Pancreas (tissue), 10 donors: Measurements from ENCODE around the gene F12. TPM values are rescaled to one million over a fixed set of nuclear protein-coding genes. Genes with fewer than 3 reads are reported as not detected.
A peak's percentile ranks its signal among the peaks of the same experiment; 100 is the strongest.

Experiments used
- ATAC-seq, 4 donors: fragments of 200-7000 bp; cut with Tn5 transposase; one replicate each; pipeline versions ENCODE4 v1.8.0 to v1.9.1; 2020; ENCODE audit warnings: mild to moderate bottlenecking in 4 of 4, moderate library complexity in 4 of 4
- DNase-seq, 6 donors: peaks; one replicate each; pipeline ENCODE4 v3.0.0-alpha.2; 2020
- FAIRE-seq: peaks from 2 replicates; lab custom pipeline; 2012; peaks lifted over from hg19 to GRCh38; lab: Jason Lieb, UNC
- H3K27ac ChIP-seq, 4 donors: fragments of 200-600 bp; sonication (generic); 1 replicate in 3 of 4; 2 replicates in 1 of 4; pipeline versions ENCODE4 v1.5.0 to v1.8.0; 2020
- H3K27me3 ChIP-seq, 4 donors: fragments of 200-600 bp; one replicate each; pipeline ENCODE4 v1.8.0; 2021
- H3K36me3 ChIP-seq, 3 donors: fragments of 200-600 bp; sonication (generic) in 1 of 3; one replicate each; pipeline versions ENCODE4 v1.5.0 to v1.8.0; 2020 to 2021
- H3K4me1 ChIP-seq, 3 donors: fragments of 200-600 bp; one replicate each; pipeline ENCODE4 v1.8.0; 2021
- H3K4me3 ChIP-seq, 4 donors: fragments of 200-600 bp; sonication (generic) in 2 of 4; one replicate each; pipeline versions ENCODE4 v1.5.0 to v1.8.0; 2020 to 2021
- H3K9me3 ChIP-seq, 4 donors: fragments of 200-600 bp; one replicate each; pipeline ENCODE4 v1.8.0; 2021
- WGBS, 2 donors: extraction: QIAGEN DNeasy Blood & Tissue Kit; methylation state at CpG; one replicate each; pipeline ENCODE4 v1.1.7; 2013; 5-methylcytosine and 5-hydroxymethylcytosine counted together
- intact Hi-C, 3 donors: fragments of 100-400 bp; cut with DNase I; formaldehyde crosslinking; loops; one replicate each; pipeline versions ENCODE4 v1.11.1 to v1.14.2; 2022
- polyA plus RNA-seq, 2 donors: library from polyadenylated mRNA; stranded (reverse); fragments of 200-250 nt; gene quantifications; one replicate each; pipeline ENCODE4 v1.2.3, GENCODE V29; 2013
- total RNA-seq, 6 donors: library from RNA; stranded (reverse); fragmentation: NEBNext Ultra II Directional in 4 of 6; extraction: Animal tissue kit (Norgen Biotek cat#: 25700) in 4 of 6; gene quantifications; one replicate each; pipeline versions ENCODE4 v1.2.1 to v1.2.4, GENCODE V29; 2021 to 2023
- TF ChIP-seq, protein P1 (sequence below), 4 donors: fragments of 200-600 bp; sonication (generic) in 3 of 4; IDR thresholded peaks; one replicate each; pipeline versions ENCODE4 v1.5.0 to v1.8.0; 2021; ENCODE audit warnings: antibody characterized with exemption in 4 of 4
- donor health status: healthy with polysubstance abuse.
- donor health status: DM: no; HTN: no; CAD: no; lungs with moderate emphysema.
- donor health status: DM: no; HTN: no; CAD: no.
- donor health status: control.
- donor health status: control.
- donor health status: Bipolar disorder and iron deficiency.
- donor health status: DM: yes; HTN: yes; CAD: no.
- donor health status: DM: no; HTN: no; CAD: no.
- donor health status: DM: no; HTN: no; CAD: no.
- donor health status: DM: yes; HTN: yes; CAD: no.

Gene F12
- total and polyA plus RNA-seq, 8 donors: 0.83 to 2.6 (median 1.8) TPM

DNA sequence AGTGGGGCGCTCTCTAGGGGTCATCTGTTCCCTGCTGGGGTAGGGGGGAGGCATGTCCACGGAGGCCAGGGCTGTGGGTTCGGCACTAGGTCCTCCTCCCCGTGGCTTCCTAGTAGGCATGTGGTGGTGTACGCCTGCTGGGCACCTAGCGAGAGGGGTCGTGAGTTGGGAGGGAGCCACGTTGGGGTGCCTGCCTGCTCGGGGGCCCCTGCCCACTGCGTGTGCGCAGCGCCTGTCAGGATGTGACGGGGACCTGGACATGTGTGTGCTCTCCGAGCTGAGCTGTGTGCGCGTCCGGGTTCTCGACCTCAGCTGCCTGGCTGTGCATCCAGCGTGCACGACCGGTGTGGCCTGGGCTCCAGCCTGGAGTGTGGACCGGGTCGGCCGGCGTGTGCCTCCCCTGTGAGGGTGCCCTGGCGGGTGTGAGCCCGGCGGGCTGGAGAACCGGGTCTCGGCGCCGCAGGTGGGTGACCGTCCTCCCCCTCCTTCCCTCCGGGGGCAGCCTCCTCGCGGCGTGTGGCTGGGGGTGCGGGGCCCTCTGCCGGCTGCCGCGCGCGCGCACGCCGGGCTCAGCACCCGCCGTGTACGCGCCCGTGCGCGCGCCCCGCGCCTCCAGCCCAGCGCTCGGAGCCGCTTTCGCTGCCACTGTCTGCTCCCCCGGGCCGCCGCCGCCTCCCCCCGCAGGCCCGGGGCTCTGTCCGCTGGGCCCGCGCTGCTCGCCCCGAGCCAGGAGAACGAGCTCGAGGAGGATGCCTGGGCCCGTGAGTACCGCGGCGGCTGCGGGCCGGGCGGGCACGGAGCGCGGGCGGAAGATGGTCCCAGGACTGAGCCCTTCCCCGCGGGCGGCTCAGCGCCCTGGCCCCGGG, 37.1 kb upstream of the F12 start, which contains the start of gene PRR7:
TSS of gene PRR7 (plus strand) at position 615 of the 866 bp plus-strand sequence. CDS start 8,254 bp downstream, outside the sequence.
- WGBS, 2 donors: 1% methylated on average over 42 to 89 of the region's 89 CpGs
- peak within 1 kb of the TSS in 3 of 4 donors; percentile 16 to 58 (median 19) for H3K27ac ChIP-seq
- no peaks in the 10 kb centered on the region for H3K36me3 ChIP-seq
- DNase-seq (peak in 4 of 6 donors; percentile 62 to 88 (median 74)), FAIRE-seq (no peak), ATAC-seq (peak; percentile 53 to 80 (median 74))
- H3K4me1 ChIP-seq: peaks cover 4 to 12% (median 8%) of the 10 kb centered on the region in 3 donors
- TF ChIP-seq, protein P1, sequence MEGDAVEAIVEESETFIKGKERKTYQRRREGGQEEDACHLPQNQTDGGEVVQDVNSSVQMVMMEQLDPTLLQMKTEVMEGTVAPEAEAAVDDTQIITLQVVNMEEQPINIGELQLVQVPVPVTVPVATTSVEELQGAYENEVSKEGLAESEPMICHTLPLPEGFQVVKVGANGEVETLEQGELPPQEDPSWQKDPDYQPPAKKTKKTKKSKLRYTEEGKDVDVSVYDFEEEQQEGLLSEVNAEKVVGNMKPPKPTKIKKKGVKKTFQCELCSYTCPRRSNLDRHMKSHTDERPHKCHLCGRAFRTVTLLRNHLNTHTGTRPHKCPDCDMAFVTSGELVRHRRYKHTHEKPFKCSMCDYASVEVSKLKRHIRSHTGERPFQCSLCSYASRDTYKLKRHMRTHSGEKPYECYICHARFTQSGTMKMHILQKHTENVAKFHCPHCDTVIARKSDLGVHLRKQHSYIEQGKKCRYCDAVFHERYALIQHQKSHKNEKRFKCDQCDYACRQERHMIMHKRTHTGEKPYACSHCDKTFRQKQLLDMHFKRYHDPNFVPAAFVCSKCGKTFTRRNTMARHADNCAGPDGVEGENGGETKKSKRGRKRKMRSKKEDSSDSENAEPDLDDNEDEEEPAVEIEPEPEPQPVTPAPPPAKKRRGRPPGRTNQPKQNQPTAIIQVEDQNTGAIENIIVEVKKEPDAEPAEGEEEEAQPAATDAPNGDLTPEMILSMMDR (IDR thresholded peaks at IDR 0.05): no peak
- H3K4me3 ChIP-seq: peak within 1 kb of the TSS; percentile 37 to 72 (median 48)
- no peaks in the 10 kb centered on the region for H3K9me3 ChIP-seq
- no peaks in the 10 kb centered on the region for H3K27me3 ChIP-seq
- intact Hi-C loops: no loop called here

DNA sequence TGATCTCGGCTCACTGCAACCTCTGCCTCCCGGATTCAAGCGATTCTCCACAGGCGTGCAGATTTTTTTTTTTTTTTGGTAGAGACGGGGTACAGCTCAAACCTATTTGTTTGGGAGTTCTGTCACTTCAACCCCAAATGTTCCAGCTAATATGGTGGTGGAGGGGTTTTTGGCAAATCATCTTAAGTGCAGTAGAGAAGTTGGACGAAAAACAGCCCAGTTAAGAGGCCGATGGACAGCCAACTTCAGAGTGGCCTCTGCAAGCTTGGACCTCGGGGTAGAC, 36.5 kb upstream of the F12 start:
- no peaks in the 10 kb centered on the region for H3K27me3 ChIP-seq
- no peaks in the 10 kb centered on the region for H3K9me3 ChIP-seq
- DNase-seq (no peak), ATAC-seq (no peak), FAIRE-seq (no peak)
- H3K4me3 ChIP-seq: peak overlapping the region in 1 of 4 donors; percentile 72
- H3K4me1 ChIP-seq: peaks cover 4 to 12% (median 8%) of the 10 kb centered on the region in 3 donors
- TF ChIP-seq, protein P1 (IDR thresholded peaks at IDR 0.05): no peak
- 5 to 7% methylated on average over 8 of the region's 8 CpGs for WGBS, 2 donors
- H3K27ac ChIP-seq: no peak overlapping the region
- no peaks in the 10 kb centered on the region for H3K36me3 ChIP-seq
- intact Hi-C loops: no loop called here

DNA sequence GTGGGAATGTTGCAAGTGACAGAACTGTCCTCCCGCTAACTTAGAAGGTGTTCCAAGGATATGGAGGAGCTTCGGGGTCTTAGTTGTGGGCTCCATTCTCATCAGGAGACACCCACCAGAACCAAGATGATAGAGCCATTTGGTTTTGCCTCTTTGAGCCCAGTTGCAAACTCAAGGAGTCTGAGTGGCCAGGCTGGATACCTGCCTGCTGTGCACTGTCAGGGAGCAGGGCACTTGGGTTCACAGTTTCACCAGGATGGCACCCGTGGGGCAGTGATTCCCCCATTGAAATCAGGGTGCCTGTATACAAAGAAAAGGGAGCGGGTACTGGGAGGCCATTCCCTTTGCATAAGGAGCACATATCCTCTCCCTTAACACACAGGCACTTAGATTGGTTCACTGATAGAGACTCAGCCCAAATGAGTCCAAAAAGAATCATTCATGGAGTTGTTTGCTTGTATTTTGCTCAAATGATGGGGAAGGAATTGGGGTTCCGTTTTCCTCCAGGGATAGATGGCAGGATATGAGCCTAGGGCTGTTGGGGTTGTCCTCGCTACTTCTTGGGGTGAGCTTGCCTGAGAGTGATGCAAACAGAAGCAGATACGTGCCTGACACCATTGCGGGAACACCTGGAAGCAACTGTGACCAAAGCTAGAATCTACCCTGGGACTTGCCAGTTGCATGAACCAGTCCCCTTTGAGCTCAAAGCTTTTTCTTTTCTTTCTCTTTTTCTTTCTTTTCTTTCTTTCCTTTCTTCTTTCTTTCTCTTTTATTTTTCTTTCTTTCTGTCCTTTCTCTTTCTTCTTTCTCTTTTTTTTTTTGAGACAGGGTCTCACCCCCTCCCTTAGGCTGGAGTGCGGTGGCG, 35.9 kb upstream of the F12 start:
- no peak overlapping the region for H3K27ac ChIP-seq
- H3K27me3 ChIP-seq: no peaks in the 10 kb centered on the region
- intact Hi-C loops: no loop called here
- no peak for ATAC-seq
- peaks cover 4 to 12% (median 8%) of the 10 kb centered on the region in 3 donors for H3K4me1 ChIP-seq
- H3K9me3 ChIP-seq: no peaks in the 10 kb centered on the region
- H3K36me3 ChIP-seq: no peaks in the 10 kb centered on the region
- H3K4me3 ChIP-seq: no peak overlapping the region
- no peak for DNase-seq
- no peak for FAIRE-seq
- TF ChIP-seq, protein P1 (IDR thresholded peaks at IDR 0.05): no peak
- 45 to 47% methylated on average over 10 of the region's 10 CpGs for WGBS, 2 donors

DNA sequence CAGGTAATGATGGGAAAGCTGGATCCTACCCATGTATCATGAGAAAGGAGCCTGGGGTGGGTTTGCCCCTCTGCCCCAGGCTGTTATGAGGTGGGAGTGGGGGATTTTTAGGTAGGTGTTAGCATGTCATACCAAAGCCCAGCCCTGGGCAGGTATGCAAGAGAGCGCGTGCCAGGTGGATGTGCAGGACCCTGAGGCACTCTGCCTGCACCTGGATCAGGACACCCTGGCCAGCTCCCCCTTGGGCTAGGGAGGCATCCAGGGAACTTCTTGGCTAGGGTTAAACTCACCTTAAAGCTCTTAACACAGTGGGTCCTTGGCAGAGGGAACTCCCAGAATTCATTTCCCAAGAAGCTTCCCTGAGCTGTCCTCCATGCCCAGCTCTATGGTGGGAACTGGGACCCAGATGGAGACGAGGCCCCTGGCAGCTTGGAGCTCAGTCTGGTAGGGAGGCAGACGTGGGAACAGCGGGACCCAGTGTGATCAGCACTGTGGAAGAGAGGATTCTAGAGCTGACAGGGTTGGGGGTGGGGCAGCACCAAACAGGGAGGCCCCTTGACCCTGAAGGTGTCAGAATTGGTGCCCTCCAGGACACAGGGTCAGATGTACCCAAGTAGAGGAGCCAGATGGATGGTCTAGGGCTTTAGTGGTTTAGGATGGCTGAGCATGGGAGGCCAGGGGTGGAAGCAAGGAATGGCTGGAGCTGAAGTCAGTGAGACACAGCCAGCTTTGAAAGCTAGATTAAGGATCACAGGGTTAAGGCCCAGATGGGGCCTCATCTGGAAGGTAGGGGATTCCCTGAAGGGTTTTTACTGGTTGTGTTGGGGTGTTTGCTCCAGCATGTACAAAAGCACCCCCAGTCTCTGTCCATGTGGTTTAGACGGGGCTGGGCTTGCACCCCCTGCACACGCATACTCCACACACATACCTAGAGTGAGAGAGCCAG, 35.0 kb upstream of the F12 start:
- Histone ChIP-seq H3K36me3 (no peaks in the 10 kb centered on the region), H3K27ac (no peak overlapping the region), H3K4me1 (peaks cover 4 to 12% (median 8%) of the 10 kb centered on the region in 3 donors), H3K4me3 (no peak overlapping the region), H3K9me3 (no peaks in the 10 kb centered on the region), H3K27me3 (no peaks in the 10 kb centered on the region)
- intact Hi-C loops: no loop called here
- FAIRE-seq: no peak
- TF ChIP-seq, protein P1 (IDR thresholded peaks at IDR 0.05): no peak
- 53 to 64% methylated on average over 7 of the region's 7 CpGs for WGBS, 2 donors
- no peak for ATAC-seq
- peak in 3 of 6 donors; percentile 3 to 23 (median 14) for DNase-seq
